ENCODE measurements around the gene AFDN.
"Not testable (repeated sequence)": the region's sequence is repeated elsewhere in the genome, so short reads cannot be mapped to it uniquely, and the experiment has no call there.

The AFDN gene

DNA sequence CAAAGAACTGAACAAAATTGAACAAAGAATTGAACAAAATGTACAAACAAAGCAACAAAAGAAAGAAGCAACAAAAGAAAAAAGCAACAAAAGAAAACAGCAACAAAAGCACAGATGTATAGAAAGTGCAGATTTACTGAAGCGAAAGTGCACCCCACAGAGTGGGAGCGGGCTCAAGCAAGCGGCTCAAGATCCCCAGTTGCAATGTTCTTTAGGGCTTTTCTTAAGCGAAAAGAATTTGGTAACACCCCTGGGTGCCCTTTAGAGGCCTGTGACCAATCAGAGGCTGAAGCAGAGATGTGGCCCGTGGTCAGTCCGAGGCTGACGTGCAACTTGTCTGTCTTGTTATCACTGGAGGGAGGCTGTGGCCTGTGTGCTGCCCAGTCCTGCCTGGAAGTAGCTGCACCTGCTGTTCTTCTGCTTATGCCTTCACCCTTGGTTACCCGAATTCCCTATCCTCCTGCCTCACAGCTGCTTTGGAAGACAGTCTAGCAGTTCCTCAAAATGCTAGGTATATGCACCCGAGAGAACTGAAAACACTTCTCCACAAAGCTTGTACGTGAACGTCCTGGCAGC lies 157.5 kb downstream of the AFDN start:
- DNase-seq = no peak

DNA sequence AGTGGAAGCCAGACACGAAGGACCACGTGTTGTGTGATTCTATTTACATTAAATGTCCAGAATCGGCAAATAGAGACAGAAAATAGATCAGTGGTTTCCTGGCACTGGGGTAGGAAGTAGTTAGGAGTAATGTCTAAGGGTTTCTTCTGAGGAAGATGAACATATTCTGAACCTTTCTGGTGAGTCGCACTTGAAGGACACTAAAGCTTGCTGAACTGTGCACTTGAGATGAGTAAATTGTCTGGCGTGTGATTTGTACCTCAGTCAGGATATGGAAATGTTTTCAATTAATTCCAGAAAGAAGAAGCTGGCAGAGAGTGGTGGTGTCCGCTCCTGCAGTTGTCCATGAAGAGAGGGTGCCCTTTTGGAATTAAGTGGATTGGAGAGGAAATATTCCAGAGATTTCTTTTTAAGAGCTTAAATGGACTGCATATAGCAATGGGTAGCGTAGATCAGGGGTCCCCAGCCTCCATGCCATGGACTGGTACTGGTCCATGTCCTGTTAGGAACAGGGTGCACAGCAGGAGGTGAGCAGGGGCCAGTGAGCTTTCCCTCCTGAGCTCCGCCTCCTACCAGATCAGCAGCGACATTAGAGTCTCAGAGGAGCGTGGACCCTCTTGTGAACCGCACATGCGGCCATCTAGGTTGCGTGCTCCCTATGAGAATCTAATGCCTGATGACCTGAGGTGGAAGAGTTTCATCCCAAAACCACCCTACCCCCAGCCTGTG lies 158.3 kb downstream of the AFDN start:
- no peak for DNase-seq

DNA sequence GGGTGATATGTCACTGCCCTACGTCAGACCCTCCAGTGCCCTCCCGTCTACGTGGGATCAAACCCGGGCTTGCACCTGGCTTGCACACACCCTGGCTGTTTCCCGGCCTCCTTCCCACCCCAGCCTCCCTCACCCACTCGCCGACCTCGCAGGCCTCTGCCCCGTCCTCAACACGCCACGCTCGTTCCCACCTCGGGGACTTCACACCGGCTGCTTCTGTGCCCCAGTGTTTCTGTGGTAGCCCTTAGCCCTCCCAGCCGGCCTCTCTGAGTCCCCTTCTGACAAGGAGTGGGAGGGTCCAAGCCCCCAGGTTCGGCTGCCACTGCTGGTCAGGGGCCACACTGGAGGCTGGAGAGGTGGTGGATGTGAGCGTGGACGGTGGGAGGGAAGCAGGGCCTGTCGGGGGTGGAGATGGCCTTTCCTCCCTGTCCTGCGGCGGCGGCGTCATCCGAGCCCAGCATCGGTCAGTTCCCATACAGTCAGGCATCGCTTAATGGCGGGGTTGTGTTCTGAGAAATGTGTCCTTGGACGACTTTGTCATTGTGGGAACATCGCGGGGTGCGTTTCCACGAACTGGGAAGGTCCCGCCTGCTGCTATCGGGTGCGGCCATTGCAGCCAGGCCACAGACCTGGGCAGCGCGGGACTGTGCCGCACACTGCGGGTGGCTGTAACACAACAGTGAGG lies 159.3 kb downstream of the AFDN start:
- no peak for DNase-seq

DNA sequence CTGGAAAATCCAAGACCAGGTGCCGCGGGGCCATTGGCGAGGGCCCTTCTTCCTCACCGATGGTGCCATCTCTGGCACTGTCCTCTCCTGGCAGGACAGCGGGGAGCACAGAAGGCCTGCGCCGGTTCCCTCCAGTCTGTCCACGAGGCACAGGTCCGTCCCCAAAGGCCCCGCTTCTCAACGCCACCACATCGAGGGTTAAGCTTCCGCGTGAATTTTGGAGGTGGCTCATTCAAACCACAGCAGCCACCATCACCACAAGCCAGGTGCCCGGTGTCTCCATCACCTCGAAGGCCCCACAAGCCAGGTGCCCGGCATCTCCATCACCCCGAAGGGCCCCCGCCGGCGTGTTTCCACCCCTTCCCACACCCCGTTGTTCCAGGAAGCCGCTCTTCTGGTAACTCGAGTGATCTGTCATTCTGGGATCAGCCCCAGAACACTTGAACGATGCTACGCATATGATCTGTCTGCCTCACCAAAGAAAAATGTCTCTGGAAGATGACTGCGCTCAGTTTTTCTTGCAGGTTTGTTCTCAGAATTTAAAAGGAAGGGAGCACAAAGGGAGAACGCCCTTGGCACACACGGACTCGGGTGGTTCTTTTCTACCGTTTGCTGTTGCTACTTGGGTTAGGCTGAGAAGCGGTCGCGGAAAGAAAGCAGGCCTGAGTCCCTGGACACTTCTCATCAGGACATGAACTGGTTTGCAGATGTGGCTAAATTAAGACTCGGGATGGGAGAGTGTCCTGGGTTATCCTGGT lies 160.9 kb downstream of the AFDN start:
- DNase-seq = no peak

DNA sequence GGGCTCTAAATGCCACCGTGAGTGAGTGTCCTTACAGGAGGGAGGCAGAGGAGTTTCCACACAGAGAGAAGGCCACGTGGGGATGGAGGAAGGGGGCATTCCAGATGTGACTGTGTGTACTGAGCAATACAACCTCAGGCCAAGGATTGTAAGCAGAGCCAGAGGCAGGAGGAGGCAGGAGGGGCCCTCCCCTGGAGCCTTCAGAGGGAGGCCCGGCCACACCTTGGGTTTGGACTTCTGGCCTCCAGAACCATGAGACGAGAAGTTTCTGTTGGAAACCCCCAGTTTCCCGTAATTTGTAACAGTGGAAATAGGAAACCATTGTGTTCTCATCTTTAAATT lies 161.4 kb downstream of the AFDN start:
- no peak for DNase-seq

DNA sequence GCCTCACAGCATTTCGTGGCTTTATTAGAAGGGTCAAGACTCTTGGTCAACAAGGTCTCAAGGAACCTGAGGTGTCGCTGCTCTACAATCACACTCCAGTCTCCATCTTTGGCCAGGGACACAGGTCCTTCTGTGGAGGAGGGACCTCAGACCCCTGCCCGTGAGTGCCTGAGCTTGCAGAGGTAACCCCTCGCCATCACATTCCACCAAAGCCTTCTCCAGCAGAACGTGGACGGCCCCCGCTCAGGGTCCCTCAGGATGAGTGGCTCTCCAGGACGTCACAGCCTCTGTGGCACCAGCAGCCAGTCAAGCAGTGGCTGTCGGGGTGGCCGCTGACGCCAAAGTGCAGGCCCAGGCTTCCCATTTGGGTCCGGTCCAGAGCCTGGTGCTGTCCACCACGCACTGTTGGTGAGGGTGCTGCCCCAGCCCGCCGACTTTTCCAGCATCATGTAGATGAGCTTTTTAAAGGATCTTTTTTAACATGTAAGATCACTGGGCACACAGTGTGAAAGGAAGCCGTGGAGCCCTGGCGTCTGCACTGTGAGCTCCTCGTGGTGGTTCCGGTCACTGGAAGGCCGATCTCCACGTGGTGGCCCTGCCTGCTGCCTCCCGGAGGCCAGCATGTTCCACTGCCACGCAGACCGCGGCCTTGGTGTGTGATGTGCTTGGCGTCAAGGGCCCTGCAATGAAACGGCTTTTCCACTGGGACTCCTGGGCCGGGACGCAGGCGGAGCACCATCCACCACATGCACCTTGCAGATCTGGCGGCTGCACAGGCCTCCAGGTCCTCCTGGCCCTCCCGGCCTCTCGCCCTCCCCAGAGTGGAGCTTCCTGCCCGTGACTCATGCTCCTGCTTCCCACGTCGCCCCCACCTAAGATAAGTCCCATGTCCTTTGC lies 162.5 kb downstream of the AFDN start:
- no peak for DNase-seq

DNA sequence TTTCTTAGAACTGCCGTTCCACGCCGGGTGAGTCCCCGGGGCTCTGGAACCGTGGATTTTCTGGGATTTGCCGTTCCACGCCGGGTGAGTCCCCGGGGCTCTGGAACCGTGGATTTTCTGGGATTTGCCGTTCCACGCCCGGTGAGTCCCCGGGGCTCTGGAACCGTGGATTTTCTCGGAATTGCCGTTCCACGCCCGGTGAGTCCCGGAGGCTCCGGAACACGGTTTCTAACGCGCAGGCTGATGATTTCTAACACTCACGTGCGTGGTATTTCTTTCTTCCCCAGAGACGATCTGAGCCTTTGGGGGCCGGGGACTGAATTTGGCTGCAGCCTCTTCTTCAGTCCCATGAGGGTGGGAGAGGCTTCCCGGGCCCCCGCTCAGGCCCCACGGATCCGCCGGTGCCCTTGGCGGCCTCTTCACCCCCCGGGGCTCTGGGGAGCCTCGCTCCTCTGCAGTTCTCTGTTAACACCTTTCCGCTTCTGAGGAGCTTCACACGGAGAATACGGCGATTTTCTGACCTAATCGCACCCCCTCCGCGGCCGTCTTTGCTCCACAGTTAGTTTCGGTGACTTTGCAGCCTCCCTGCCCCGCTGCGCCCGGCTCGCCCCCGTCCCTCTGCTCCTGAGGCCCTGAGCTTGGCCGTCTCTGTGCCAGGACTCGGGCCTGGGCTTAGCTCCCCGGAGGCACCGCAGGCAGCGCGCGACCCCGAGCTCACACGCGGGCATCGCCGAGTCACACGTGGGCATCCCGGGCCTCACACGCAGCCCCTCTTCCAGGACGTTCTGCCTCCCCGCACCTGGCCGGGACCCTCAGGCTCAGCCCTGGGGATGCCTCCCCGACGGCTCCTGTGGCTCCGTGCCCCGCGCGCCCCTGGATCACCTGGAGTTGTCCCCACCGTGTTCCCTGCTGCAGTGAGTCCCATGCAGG lies 163.6 kb downstream of the AFDN start:
- DNase-seq = no peak

DNA sequence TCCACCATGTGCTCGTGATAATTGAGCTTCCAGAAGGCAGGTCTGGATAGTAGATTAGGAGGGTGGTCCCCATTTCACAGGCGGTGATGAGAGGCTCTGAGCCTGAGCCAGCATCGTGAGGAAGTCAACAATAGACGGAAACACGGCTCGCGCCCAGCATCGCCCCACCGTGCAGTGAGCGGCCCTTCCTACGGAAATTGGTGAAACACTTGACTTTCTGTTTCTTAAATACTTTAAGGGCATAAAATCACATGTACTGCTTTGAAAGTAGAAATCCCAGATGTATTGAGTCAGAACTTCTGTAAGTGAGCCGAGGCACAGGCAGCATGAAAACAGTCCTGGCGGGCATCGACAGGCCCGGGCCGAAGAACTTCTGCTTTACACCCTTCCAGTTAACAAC lies 166.5 kb downstream of the AFDN start:
- DNase-seq = no peak

DNA sequence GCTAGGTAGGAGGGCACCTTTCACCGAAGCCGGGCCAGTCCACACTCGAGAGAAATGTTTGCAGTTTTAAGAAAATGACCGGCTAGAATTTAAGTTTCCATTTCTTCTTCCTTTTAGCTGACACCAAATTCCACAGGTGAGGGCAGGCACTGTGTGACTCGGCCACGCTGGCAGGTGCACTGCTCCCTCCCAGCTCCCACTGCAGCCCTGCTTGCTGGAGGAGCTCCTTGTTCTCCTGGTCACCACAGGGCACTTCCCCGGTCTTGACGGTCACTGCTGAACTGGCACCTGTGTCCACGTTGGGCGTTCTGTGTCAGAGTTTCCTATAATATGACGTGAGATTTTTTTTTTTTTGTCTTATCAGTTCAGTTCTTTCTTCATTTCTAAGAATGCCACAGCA lies 167.1 kb downstream of the AFDN start:
- DNase-seq = no peak

DNA sequence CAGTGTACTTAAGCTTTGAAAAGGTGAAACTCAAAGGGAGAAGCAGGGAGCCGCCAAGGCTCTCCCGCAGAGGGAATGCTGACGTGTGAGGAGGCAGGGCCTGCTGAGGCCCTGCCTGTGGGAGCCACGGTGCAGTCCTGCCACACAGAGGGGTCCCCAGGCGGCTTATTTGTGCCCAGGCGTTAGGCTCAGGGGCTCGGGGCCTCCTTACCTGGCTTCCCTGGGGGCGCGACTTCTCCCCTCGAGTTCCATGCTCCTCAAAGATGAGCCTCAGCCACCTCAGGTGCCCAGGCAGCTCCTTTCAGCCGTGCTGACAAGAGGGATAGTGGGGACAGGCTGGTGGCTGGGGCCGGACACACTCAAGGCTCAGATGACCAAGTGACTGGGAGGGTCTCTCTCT lies 168.6 kb downstream of the AFDN start:
- no peak for DNase-seq

DNA sequence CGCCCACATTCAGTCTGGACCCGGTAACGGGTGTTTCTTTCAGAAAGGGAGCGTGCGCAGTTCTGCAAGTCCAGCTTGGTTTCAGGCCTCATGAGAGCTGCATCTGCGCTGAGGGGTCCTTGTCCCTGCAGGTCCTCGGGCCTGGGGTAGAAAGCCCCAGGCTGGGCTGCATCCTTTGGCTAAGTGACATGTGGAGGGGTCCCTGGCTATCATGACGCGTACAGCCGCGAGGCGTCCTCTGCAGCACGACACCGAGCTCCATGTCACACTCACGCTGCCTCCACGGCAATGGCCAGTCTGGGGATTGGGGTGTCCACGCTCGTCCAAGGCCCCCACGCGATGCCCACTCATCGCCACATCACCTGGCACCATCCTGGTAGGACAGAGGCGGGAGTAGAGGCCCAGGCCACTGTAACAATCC lies 169.0 kb downstream of the AFDN start:
- DNase-seq = no peak

DNA sequence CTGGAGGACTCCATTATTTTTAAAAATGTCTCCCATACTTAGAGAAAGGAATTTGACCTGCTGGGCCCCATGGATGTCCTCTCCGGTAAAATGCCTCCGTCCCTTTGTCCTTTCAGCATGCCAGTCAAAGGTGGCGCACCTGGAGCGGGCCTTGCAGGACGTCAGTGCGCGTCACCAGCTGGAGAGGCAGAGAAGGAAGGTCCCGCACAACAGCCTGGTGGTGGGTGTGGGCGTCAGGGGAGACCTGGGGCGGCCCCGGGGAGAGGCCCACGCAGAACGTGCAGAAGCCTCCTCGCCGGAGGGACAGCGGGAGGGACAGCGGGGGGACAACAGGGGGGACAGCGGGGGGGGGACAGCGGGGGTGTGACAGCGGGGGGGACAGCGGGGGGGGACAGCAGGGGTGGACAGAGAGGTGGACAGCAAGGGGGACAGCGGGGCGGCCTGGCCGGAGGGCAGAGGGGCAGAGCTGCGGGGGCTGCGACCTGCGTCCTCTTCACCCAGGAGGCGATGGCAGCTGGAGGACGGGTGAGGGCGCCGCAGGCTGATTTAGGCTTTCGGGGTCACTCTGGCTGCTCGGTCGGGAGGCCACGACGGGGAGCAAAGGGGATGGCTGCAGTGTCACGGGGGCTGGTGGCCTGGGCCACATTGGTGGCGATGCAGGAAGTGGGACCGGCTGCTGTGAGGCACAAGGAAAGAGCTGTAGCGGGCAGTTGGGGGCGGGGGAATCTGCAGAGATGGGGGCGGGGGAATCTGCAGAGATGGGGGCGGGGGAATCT lies 169.9 kb downstream of the AFDN start:
- no peak for DNase-seq

DNA sequence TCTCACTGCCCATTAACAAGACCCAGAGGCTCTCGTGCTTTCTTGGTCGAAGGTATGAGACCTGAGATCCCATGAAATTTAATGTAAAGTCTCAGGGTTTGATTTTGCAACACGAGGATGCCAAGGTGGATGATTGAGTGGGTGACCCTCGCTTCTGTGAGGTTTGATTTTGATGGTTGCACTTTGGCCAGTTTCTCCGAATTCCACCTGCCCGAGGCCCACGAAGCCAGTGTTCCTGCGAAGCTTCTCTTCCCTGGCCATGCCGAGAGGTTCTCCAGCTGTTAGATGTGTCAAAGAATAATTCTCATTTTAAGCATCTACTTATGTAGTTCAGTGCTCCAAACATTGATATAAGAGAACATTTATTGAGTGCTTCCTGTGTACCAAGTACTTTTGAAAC lies 170.9 kb downstream of the AFDN start, which contains the start of gene KIF25:
KIF25 (plus strand) TSS at position 30 of the 400 bp plus-strand sequence. CDS start 31,915 bp downstream, outside the sequence.
- DNase-seq = no peak

DNA sequence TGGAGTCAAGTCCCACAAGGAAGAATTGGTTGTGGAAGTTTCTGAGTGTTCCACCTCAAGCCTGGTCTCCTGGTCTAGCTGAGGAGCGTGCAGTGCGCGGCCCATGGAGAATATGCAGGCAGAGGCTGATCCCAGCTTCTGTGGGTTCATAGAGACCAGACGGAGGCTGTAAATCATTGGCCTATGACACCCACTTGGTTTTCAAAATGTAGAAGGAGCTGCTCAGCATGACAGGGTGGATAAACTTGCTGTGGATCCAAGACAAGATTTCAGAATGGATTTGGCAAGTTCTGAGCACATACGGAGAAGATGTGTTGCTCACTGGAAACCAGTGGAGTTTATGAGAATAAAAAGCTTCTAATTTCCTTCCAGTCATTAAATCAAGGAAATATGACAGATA lies 171.5 kb downstream of the AFDN start:
- no peak for DNase-seq

DNA sequence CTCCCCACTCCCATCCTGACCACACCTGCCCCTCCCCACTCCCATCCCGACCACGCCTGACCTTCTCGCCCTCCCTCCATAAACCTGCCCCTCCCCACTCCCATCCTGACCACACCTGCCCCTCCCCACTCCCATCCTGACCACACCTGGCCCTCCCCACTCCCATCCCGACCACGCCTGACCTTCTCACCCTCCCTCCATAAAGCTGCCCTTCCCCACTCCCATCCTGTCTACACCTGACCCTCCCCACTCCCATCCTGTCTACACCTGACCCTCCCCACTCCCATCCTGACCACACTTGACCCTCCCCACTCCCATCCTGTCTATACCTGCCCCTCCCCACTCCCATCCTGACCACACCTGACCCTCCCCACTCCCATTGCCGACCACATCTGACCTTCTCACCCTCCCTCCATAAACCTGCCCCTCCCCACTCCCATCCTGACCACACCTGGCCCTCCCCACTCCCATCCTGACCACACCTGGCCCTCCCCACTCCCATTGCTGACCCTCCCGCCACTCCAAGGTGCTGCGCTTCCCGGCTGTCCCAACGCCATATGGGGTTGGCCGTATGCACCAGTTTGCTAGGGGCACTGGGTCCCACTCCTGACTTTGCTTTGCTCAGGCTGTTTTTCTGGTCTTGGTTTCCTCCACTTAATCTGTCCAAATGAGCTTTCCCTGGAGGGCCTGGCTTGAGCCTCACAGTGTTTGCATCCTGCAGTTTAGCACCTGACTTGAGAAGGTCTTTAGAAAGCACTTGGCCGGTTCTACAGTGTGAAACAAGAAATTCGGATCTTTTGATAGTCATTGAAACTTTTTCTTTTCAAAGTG lies 173.7 kb downstream of the AFDN start:
- DNase-seq = no peak

DNA sequence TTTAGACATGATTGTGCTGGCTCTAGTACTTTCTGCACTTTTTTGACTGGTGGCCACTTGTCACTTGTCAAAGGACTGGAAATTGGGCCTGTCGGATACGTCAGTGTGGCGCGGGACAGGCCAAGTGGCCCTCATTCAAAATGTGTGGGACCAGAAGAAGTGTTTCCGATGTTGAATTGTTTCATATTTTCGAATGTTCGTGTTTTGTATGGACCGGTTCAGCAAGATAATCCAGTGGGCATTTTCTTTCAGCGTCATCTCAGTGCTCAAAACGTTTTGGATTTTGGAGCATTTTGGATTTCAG lies 174.3 kb downstream of the AFDN start:
- no peak for DNase-seq

DNA sequence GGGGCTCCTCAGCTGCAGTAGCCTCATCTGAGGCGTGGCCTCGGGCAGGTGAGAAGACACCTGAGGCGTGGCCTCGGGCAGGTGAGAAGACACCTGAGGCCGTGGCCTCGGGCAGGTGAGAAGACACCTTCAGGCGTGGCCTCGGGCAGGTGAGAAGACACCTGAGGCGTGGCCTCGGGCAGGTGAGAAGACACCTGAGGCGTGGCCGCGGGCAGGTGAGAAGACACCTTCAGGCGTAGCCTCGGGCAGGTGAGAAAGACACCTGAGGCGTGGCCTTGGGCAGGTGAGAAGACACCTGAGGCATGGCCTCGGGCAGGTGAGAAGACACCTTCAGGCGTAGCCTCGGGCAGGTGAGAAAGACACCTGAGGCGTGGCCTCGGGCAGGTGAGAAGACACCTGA lies 174.8 kb downstream of the AFDN start:
- not testable (repeated sequence) for DNase-seq

DNA sequence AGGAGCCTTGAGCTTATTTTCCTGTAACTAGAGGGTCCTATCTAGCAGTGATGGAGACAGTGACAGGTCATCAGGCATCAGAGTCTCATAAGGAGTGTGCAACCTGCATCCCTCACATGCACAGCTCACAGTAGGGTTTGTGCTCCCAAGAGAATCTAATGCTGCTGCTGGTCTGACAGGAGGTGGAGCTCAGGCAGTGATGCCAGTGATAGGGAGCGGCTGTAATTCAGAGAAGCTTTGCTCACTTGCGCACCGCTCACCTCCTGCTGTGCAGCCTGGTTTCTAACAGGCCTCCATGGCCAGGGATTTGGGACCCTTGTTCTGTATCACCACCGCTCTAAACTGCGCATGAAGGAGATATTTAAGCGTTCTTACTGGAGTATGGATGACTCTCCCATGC lies 176.1 kb downstream of the AFDN start:
- DNase-seq = no peak

DNA sequence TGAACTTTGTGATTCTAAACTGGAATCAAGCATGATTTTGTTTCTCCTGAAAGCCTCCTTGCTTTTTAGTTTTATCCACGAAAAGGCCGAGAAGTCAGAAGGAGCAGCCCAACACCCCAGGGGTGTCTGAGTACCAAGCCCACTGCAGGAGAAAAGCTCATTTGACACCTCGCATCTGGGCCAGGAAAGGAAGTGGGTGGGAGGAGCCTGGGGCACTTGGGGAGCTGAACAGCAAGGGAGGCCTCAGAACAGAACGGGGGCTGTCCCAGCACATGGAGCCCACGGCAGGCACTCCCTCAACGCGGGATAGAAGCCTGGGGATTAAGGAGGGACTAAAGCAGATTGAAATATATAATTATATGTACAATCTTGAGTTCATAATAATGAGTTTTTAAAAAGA lies 177.3 kb downstream of the AFDN start:
- DNase-seq = no peak

DNA sequence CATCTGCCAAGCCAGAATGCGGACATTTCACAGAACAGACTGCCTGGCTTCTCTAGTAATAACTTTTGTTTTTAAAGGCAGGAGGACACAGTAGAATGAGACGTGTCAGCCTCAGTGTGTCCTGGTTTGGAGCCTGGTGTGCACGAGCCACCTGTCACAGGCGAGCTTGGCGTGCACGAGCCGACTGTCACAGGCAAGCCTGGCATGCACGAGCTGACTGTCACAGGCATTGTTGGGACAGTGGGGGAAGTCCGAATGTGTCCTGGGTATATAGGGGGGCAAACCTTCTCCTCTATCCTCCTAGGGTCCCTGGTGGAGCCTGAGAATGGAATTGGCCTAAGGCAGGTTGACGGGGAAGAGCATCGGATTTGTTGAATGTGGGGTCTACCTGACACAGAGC lies 178.2 kb downstream of the AFDN start:
- DNase-seq = no peak
